Gastrocnemius medialis (tissue), 4 donors: ENCODE measurements around the gene KCND3.

Experiments
- POLR2A ChIP-seq, 2 donors: fragments of 450-650 bp; IDR thresholded peaks; one replicate each; pipeline ENCODE4 v1.6.1; 2017; ENCODE audit warnings: antibody characterized with exemption in 2 of 2, mild to moderate bottlenecking in 2 of 2, moderate library complexity in 2 of 2
- TF ChIP-seq, protein P1 (sequence below), 5 experiments: fragments of 450-650 bp in 3 of 5; fragments of 200-600 bp in 2 of 5; sonication (generic) in 2 of 5; IDR thresholded peaks in 4 of 5; conservative IDR thresholded peaks in 1 of 5; 1 replicate in 4 of 5; 2 replicates in 1 of 5; pipeline ENCODE4 v1.5.1; 2016 to 2019; ENCODE audit warnings: antibody characterized with exemption in 5 of 5, mild to moderate bottlenecking in 3 of 5, moderate library complexity in 3 of 5

- TF ChIP-seq, protein P1, sequence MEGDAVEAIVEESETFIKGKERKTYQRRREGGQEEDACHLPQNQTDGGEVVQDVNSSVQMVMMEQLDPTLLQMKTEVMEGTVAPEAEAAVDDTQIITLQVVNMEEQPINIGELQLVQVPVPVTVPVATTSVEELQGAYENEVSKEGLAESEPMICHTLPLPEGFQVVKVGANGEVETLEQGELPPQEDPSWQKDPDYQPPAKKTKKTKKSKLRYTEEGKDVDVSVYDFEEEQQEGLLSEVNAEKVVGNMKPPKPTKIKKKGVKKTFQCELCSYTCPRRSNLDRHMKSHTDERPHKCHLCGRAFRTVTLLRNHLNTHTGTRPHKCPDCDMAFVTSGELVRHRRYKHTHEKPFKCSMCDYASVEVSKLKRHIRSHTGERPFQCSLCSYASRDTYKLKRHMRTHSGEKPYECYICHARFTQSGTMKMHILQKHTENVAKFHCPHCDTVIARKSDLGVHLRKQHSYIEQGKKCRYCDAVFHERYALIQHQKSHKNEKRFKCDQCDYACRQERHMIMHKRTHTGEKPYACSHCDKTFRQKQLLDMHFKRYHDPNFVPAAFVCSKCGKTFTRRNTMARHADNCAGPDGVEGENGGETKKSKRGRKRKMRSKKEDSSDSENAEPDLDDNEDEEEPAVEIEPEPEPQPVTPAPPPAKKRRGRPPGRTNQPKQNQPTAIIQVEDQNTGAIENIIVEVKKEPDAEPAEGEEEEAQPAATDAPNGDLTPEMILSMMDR (IDR thresholded peaks at IDR 0.05 in 4 of 5, conservative IDR thresholded peaks at IDR 0.05 in 1 of 5) = no peak
- no peak for TF ChIP-seq POLR2A (IDR thresholded peaks at IDR 0.05)
Measured at GRCh38 chr1:111735858-111736544, 253.5 kb downstream of the KCND3 start.
